Stimulated activated naive CD4-positive, alpha-beta T cell treated with Interleukin-2 at 50 U/mL for 16 hours (primary cell): Measurements from ENCODE around the gene MYO1C.
"Not testable (repeated sequence)": the region's sequence is repeated elsewhere in the genome, so short reads cannot be mapped to it uniquely, and the experiment has no call there.

ENCODE experiments used
- DNase-seq: peaks from one replicate; lab custom pipeline; 2025; lab: John Stamatoyannopoulos, UW

Gene MYO1C

DNA sequence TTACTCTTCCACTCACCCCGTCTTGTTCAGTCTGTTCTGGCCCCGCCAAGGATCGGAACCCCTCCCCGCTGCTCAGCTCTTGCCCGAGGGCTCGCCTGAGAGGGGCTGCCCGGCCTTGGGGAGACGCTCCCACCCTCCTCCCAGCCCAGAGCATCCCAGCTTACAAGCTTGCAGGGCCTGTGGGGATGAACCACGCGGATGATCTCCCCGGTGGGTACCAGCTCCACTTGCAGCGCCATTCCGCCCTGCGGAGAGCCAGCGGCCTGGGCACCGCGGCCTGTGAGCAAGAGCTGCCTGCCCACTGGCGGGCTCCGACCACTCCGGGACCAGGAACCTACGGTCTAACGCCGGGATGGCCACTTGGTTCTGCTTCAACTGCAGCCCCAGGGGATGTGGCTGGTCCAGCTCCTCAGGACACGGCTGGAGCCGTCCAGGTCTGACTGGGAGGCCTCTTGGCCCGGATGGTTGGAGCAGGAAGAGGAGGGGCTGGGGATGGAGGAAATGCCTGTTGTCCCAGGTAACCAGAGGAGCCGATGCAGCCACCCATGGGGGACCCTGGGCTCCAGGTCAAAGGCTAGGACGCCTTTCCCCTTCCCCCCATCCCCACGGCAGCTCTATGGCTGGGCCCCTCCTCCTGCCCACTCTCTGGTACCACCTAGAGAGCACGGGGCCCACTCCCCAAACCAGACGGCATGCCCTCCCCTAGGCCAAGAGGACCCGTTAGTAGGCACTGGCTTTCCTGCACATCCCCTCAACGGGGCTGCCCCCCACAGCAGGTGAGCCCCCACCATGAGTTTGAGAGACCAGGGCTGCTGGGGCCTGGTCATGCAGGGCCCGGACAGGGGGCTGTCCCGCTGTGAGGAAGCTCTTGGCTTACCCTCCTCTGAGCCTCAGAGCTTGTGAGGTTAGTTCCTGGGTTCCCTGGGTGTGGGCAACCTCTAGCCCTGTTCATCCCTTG lies at the start of gene MYO1C:
Gene MYO1C, minus strand, starts transcription at position 438 of the 958 bp plus-strand sequence. Its CDS starts 199 bp downstream, at position 239.
- DNase-seq = no peak

DNA sequence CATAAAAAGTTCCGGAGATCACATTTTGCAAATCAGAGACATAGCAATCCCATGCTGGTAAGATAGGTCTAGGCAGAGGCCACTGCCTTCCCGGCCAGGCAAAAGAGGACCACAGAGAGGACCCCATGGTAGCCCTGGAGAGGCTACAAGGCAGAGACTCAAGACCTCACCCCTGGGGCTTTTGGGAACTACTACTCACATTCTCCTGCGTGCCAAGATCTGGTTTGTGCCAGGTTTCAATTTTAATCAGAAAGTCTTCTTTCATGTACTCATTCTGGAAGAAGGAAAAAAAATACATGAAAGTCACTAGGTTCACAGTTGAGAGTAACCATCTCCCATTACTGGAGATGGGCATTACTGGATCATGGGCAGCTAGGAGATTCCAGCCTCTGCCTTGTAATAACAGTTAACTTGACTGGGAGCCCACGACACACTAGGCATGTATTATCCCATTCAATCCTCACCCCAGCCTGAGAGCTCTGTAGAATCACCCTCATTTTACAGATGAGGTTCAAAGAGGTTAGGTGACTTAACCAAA lies 49.0 kb upstream of the MYO1C start:
- no peak for DNase-seq

DNA sequence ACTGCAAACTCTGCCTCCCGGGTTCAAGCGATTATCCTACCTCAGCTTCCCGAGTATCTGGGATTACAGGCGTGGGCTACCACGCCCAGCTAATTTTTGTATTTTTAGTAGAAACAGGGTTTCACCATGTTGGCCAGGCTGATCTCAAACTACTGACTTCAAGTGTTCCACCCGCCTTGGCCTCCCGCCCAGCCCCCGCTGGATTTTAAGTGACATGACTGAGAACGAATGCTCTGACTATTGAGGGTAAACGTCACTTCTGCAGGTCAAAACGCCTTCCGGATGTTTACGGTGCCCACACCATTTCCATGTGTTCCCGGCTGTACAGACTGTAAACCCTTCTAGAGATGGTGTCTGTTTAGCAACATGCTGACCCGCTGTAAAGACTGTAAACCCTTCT lies 47.3 kb upstream of the MYO1C start:
- no peak for DNase-seq

DNA sequence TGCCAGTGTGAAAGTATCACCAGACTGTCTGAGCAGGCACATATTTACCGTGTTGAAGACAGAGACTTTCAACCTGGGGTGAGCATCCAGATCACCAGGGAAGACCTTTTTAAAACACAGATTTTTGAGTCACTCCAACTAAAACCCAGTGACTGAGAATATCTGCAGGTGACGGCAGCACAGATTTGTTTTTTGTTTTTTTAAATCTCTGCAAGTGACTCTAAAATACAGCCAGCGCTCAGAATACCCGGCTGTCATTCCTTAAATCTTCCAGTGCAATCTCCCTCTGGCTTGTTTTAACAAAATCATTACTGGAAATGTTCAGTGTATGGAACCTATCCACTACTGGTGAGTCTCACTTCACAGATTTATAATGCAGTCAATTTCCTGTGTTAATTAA lies 43.3 kb upstream of the MYO1C start:
- DNase-seq = no peak

DNA sequence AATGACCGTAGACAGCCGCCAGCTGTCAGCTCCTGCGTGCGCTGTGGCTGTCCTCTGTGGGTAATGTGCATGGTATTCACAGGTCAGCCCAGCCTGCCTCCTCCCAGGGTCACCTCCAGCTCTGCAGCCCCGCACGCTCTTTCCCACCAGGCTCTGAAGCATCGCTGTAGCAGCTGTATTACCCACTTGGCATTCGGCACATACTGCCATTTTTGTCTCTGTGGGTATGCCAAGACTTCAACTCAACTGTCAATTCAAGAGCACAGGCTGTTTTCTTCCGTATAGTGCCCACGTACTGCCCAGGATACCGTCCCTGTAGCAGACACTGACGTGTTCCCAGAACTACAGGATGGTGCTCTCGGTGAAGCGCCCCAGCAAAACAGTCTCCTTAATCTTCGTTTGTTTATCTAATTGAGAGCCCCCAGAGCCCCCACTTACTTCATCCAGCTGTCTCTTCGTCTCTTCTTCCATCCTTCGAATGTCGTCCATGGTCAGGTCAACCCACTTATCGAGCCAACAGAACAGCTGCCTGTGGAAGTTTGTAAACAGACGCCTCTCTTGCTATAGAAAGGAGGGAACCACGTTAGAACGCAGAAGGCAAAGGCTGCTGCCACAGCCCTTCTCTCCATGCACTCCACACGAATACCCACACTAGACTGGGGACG lies 41.3 kb upstream of the MYO1C start:
- no peak for DNase-seq

- DNase-seq = peak; percentile 27
These were observed 40.5 kb upstream of the MYO1C start for GRCh38 chr17:1532836-1533602.

DNA sequence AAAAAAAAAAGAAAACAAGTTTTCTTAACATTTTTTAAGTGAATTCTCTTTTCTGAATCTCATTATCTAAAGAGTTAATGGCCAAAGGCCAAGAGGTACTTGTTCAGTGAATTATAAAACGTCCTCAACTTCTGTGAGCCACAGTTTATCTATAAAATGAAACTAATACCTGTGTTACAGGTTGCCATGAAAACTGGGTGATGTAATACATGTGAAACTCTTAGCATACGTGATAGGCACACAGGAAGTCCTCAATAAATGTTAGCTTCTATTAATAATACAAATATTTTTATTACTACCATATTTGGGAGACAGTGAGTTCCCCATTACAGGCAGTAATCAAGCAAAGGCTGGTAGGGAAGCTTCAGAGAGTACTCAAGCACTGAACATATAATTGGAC lies 37.4 kb upstream of the MYO1C start:
- no peak for DNase-seq

DNA sequence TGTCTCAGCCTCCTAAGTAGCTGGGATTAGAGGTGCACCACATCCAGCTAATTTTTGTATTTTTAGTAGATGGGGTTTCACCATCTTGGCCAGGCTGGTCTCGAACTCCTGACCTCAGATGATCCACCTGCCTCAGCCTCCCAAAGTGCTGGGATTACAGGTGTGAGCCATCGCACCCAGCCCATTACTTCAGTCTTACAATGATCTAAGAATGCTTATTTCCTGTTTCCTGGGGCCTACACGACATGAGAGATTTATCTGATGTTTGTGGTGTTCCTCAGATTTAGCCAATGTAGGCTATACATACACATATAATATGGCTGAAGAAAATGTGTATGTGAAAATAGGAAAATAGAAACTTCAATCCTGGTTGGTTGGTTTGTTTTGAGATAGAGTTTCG lies 34.4 kb upstream of the MYO1C start:
- DNase-seq = not testable (repeated sequence)

DNA sequence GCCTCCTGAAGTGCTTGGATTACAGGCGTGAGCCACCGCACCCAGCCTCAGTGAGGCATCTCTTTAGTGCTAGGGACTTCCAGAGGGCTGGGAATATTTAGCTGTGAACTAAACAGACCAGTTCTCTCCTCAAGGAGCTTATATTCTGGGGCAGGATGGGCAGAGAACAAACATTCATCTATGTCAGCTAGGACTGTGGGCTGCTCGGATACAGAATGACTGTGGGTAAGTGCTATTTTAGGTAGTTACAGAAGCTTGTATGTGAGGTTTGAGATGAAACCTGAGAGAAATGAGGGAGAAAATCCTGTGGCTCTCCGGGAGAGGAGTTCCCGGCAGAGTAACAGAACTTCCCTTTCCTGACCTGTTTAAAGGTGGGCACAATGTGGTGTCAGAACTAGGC lies 30.1 kb upstream of the MYO1C start:
- DNase-seq = no peak

DNA sequence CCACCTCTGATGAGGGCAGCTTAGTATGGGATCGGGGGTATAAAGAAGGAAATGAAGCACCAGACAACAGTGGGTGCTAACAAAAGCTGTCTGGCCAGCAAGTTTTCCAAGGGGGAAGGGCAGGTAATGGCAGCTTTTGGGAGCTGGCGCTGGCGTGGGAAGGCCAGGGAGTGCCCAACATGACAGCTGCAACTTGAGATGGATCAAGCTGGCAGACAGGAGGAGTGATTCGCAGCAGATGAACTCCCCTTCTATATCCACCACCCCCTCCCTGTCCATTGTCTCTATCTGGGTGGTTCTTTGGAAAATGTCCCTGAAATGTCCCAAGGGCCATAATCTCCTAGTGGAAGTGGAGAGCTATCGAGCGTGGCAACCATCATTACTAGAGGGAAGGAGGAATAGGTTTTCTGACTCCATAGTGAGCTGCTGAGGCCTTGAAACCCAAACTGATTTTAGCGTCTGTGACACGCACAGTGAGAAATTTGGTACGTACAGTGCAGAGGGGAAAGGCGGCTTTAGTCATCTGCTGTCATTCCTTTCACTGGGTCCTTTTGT lies 28.7 kb upstream of the MYO1C start:
- DNase-seq = no peak

DNA sequence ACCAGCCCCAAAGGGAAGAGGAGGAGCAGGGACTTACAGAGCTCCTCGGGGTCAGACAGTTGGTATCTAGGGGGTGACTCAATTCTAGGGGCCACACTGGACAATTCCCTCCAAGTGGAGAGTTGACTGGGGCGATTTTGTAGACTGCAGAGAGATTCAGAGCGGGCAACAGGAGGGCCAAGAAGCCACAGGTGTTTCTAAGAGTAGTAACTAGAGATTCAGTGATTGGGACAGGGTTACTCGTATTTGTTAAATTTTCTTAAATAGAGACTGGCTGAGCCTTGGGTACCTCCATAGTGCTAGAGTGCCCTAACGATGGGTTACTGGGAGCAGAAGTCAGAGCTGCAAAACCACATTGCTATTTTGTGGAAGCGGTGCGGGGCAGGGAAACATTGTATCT lies 27.2 kb upstream of the MYO1C start:
- DNase-seq = no peak

- no peak for DNase-seq
These were observed 25.9 kb upstream of the MYO1C start for GRCh38 chr17:1518410-1518809.

DNA sequence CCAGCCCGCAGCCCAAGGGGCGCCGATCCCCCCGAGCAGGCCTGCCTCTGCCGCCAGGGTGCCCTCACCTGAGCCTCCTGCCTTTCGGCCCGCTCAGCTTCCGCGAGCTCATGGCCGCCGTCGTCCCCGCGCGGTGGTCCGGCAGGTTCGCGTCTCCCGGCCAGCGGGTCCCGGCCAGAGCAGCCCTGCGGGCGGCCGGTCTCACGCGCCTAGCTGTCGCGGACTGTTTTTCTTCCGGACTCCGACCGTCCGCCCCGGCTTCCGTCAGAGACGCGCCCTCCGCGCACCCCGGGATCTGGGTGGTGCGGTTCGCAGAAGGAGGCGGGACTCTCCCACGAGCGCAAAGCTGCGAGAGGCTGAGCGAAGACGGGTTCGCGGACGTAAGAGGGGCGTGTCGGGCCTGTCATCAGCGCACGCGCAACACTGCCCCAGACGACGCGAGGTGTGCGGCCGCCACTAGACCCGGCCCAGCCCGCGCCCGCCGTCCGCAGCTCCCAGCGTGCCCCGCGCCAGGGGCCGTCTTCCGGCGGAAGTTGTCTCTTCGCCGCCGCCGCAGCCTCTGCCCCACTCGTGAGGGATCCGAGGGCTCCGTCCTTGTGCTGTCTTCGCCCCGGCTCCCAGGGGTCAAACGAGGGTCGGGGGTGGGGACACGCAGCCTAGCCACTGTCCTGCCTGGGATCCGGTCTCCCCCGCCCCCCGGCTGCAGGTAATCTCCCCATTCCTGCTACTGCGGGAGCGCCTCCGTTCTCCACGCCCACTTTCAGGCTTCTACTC lies 24.1 kb upstream of the MYO1C start, which contains the start of gene INPP5K:
Gene INPP5K, minus strand, starts transcription at position 225 of the 774 bp plus-strand sequence. Its CDS starts 113 bp downstream, at position 112.
- peak; percentile 98 for DNase-seq

DNA sequence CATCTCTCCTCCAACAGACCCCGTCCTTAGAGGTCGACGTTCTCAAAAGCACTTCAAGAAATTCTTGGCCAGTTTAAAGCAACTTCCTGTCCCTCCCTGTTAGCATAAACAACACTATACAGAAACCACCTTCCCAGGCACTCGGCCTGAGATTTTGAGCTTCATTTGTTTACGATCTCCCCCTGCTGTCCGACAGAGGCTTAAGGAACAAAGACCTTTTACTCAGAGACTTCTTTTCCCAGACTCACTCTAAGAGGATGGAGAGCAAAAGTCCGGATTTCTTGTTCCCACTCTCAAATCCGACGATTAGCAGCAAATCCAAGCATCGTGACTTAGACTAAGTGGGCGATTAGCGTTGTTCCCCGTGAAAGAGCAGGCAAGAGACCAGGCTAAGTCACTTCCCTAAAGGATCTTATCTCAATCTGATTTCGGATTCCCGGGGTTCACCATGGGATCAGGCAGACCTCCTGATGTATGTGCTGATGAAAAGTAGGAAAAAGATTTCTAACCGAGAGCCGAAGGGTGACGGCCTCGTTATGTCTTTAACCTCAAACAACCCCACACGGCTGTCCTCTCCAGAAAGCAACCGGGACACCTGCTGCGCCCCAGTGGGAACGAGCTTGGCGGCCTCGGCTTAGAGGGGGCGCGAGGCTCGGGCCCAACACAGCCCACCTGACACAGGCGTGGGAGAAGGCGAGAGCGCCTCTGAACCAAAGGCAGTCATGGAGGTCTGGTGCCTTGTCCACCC lies 23.3 kb upstream of the MYO1C start:
- peak; percentile 28 for DNase-seq

DNA sequence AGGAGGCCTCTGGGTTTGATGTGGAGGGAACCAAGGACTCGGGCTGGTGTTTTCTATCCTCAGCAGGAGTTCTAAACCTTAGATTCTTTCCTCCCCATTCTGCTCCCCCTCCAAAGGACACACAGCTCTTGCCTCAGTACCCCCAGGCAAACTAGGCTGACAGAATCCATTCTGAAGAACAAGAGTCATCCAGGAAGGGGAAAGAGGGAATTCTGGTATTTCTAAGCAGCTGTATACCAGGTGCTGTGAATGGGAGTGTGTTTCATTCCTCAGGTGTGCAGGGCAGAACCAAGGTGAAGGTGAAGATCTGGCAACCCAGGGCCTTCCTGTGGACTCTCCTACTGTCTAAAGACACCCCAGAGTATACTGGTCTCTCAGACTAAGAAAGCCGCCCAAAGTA lies 19.9 kb upstream of the MYO1C start:
- no peak for DNase-seq

DNA sequence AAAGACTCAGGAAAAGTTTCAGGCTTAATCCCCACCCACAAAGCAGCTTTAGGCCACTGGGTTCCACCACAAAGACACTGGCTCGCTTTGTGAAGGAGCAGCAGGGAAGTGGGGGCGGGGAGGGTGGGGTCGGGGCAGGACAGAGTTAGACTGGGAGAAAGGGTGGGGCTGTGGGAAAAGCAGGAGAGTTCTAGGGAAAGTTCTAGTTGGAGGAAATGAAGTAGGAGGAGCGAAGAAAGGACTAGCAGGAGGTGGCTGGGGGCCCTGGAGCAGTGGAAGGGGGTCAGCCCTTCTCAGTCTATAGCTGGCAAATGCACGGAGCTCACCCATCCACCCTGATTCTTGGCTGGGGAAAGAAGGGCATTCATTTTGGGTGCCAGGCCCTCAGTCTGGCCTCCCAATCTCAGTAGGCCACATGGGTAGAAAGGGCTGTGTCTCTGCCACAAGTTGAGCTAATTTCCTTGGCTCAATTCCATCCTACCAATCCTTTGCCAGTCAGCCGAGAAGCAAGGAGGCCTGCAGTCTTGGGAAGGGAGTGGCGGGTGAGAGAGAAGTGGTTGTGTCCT lies 19.4 kb upstream of the MYO1C start:
- no peak for DNase-seq

GRCh38 chr17:1511290-1511689 lies 18.8 kb upstream of the MYO1C start:
- no peak for DNase-seq

DNA sequence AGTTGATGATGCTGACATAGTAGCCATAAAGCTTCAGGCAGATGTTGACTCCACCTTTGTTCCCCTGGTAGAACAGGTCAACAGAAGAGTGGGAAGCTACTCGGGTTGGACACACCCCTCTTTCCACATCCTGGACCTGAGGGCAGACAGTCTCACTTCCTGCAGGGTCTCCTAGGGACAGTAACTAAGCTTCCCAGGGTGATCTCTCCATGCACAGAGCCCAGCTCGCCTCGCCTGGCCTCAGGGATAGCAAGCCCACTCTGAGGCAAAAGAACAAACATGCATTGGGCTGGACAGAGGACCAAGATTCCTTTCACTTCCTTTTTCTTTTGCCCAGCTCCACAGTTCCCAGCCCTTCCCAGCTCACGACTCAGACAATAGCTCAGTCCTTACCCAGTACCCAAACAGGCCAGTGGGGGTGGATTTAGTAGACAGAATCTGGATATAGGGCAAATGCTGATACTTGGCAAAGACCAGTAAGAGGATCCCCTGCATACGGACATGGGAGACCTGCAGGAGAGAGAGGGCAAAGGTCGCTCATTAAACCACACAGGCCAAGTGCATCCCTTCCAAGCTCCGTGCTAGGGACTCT lies 16.9 kb upstream of the MYO1C start:
- DNase-seq = no peak

- DNase-seq = not testable (repeated sequence)
These were observed 16.2 kb upstream of the MYO1C start for GRCh38 chr17:1508709-1509108.
